GM12801 (cell line): Measurements from ENCODE around the gene DLK1.

Experiments
- TF ChIP-seq, protein P1 (sequence below): IDR thresholded peaks from one replicate; pipeline ENCODE4 v1.5.1; 2011; ENCODE audit warnings: control low read depth; ENCODE audit not compliant: insufficient read length; ENCODE audit errors: extremely low read depth

Gene DLK1

DNA sequence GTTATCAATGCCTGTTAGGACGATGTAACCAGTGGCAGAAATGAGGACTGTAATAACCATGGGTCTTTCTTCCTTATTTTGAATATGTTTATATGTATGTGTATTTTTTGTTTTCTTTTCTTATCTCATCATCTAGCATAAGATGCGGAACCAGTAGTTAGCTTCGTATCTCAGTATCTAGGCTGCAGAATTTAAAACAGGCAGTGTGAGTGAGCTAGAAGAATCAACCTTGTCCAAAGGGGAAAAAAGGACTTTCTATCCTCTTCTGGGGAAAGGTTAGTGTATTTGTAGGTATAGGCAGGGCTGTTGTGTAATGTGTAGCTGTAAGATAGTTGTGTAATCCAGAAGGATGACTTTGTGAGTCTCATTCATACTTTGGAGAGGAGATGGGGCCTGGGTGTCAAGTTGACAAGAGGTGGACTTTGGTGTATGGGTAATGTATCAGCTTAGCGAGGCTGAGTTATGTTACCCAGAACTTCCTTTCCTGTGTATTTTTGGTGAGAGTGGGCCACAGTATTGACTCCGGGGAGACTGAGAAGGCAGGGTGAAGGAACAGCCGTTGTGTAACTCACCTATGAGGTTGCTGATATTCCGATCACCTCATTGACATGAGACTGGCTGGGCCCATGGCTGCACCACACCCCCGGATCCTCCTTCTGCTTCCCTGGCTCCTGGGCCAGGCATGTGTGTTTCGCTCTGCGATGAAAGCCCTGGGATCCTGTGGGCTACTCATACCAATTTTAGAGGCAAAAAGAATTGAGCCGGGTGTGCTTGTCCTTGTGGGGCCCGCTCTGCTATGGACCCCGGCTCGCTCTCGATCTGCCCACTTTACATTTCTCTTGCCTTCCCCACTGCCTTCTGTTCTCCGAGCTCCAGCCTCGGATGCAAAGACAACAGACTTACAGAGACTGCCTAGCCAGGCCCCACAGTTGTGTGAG, 24.3 kb downstream of the DLK1 start:
- TF ChIP-seq, protein P1, sequence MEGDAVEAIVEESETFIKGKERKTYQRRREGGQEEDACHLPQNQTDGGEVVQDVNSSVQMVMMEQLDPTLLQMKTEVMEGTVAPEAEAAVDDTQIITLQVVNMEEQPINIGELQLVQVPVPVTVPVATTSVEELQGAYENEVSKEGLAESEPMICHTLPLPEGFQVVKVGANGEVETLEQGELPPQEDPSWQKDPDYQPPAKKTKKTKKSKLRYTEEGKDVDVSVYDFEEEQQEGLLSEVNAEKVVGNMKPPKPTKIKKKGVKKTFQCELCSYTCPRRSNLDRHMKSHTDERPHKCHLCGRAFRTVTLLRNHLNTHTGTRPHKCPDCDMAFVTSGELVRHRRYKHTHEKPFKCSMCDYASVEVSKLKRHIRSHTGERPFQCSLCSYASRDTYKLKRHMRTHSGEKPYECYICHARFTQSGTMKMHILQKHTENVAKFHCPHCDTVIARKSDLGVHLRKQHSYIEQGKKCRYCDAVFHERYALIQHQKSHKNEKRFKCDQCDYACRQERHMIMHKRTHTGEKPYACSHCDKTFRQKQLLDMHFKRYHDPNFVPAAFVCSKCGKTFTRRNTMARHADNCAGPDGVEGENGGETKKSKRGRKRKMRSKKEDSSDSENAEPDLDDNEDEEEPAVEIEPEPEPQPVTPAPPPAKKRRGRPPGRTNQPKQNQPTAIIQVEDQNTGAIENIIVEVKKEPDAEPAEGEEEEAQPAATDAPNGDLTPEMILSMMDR = no peak

DNA sequence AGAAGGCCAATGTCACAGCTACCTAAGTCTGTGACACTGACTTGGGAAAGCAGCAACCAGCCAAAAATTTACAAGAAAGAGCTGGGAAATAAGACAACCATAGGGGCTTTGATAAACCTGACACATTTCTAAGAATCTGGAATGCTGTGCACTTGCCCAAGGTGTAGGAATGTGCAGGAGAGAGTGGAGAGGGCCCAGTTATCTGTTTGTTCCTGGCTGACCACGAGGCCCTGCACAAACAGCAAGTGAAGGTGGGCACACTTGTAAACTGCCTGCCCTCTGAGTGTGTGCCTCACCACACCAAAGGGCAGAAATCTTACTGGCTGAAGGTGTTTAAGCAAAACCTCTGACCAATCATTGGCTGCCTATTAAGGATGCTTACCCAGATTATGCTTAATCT, 27.3 kb downstream of the DLK1 start:
- TF ChIP-seq, protein P1 = no peak

DNA sequence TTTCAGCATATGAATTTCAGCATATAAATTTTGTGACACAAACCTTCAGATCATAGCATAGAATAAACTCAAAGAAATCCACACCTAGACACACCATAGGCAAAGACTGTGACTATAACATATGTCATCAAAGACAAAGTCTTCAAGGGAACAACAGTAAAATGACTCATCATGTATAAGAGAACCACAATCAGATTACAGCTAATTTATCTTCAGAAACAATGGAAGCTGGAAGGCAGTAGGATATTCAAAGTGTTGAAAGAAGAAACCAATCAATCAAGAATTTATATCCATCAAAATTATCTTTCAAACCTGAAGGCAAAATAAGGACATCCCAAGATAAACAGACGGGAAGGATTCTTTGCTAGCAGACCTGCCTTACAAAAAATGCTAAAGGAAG, 29.0 kb downstream of the DLK1 start:
- TF ChIP-seq, protein P1 = no peak

DNA sequence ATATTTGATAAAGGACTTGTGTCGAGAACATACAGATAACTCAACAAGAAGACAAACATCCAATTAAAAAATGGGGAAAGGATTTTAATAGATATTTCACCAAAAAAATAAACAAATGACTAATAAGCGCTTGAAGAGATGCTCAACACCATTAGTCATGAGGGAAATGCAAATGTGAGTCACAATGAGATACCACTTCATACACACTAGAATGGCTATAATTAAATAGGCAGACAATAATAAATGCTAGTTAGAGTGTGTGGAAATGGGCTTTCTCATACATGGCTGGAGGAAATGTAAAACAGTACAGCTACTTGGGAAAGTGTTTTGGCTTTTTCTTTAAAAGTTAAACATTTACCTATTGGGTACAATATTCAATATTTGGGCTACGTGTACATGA, 34.8 kb downstream of the DLK1 start:
- TF ChIP-seq, protein P1 = no peak

DNA sequence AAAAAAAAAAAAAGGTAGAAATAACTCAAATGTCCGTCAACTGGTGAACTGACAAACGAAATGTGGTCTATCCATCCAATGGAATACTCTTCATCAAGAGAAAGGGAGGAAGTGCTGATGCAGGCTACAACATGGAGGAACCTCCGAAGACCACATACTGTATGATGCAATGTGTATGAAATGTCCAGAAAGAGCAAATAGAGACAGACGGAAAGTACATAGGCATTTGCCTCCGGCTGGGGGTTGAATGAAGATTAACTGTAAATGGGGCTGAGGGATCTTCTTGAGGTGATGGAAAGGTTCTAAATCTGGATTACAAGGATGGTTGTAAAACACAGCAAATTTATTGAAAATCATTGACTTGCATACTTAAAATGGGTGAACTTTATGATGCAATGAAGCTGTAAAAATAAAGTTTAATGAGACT, 35.4 kb downstream of the DLK1 start:
- TF ChIP-seq, protein P1 = no peak

DNA sequence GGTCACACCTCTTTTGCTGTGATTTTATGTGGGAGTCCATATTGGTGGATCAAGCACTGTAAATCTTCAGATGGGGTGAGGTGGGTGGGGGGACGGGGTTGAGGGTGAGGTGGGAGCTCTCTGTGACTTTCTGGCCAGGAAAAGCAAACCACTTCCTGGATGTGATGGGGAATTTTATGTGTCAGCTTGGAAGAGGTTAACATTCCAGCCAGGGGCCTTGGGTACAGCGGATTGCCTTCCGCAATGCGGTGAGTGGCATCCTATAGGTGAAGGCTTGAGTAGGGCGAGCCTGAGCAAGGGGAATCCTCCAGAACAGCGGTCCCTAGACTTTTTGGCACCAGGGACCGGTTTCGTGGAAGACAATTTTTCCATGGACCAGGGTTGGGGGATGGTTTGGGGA, 36.2 kb downstream of the DLK1 start:
- TF ChIP-seq, protein P1 = no peak

DNA sequence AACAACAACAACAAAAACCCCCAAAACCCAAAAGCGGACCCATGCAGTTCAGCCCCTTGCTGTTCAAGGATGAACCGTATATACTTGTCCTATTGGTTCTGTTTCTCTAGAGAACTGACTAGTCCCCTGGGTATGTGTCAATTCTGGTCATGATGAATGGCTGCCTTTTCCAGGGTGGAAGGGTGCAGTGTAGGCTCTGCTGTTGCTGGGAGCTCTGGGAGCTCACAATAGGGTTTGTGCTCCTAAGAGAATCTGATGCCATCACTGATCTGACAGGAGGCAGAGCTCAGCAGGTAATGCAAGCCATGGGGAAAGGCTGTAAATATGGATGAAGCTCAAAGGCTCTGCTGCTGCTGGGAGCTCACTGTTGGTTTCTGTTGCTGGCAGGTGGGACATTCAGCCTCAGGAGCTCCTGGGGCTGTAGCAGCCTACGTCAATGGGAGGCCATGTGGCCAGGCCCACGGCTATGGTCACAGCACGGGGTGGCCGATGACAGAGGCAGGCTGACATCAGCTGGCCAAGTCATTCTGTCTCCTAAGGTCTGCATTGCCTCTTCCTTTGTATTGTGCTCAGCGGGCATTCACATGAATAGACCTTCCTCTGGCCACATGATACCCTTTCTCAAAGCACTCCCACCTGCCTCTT, 37.9 kb downstream of the DLK1 start:
- TF ChIP-seq, protein P1 = no peak
